ENCODE measurements around the gene MOV10.

MOV10 gene

DNA sequence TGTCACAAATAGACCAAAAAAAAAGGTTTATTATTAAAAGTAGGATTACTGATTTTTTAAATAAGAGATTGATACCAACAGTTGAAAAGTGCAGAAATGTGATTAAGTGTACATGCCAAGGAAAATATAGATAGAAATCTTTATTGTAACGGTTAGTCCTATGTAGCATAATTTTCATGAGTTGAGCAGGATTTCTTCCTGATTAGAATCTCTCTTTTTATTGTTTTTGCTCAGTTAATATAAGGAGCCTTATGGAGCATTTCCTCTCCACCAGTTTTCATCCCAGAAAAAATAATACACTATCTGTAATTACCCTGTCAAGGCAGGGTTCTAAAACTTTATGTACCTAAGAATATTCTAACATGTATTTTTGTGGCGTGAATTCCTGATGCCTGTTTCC lies 31.4 kb upstream of the MOV10 start:
- no peak for DNase-seq (ENCODE audit: insufficient read length, low spot score)
- no peak for FAIRE-seq
- TF ChIP-seq, protein P1, sequence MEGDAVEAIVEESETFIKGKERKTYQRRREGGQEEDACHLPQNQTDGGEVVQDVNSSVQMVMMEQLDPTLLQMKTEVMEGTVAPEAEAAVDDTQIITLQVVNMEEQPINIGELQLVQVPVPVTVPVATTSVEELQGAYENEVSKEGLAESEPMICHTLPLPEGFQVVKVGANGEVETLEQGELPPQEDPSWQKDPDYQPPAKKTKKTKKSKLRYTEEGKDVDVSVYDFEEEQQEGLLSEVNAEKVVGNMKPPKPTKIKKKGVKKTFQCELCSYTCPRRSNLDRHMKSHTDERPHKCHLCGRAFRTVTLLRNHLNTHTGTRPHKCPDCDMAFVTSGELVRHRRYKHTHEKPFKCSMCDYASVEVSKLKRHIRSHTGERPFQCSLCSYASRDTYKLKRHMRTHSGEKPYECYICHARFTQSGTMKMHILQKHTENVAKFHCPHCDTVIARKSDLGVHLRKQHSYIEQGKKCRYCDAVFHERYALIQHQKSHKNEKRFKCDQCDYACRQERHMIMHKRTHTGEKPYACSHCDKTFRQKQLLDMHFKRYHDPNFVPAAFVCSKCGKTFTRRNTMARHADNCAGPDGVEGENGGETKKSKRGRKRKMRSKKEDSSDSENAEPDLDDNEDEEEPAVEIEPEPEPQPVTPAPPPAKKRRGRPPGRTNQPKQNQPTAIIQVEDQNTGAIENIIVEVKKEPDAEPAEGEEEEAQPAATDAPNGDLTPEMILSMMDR (IDR thresholded peaks at IDR 0.05; ENCODE audit: insufficient read depth, missing control alignments): no peak

DNA sequence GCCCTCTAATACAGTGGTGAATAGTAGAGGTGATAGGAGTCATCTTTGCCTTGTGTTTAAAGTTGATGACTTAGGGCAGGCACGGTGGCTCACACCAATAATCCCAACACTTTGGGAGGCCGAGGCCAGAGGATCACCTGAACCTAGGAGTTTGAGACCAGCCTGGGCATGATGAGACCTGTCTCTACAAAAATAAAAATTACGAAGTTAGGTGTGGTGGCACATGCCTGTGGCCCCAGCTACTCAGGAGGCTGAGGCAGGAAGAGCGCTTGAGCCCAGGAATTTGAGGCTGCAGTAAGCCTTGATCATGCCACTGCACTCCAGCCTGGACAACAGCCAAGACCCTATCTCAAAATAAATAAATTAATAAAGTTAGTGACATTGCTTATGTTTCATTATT lies 28.2 kb upstream of the MOV10 start:
- DNase-seq (ENCODE audit: insufficient read length, low spot score): no peak
- no peak for FAIRE-seq
- TF ChIP-seq, protein P1 (IDR thresholded peaks at IDR 0.05; ENCODE audit: insufficient read depth, missing control alignments): no peak

DNA sequence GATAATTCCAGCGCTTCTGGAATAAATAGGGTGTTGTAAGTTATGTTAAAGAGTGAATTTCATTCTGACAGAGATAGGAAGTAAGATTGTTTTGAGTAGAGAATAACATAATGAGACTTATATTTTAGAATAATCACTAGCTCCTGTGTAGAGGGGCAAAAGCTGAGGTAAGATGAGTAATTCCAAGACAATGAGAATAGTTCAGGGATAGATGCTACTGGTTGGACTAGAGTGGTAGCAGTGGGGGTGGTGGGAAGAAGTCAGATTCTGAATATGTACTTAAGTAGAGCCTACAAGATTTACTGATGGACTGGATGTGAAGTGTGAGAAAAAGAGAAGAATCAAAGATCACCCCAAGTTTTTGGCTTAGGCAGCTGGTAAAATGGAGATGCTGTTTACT lies 23.3 kb upstream of the MOV10 start:
- TF ChIP-seq, protein P1 (IDR thresholded peaks at IDR 0.05; ENCODE audit: insufficient read depth, missing control alignments): no peak
- FAIRE-seq (no peak), DNase-seq (ENCODE audit: insufficient read length, low spot score) (no peak)

DNA sequence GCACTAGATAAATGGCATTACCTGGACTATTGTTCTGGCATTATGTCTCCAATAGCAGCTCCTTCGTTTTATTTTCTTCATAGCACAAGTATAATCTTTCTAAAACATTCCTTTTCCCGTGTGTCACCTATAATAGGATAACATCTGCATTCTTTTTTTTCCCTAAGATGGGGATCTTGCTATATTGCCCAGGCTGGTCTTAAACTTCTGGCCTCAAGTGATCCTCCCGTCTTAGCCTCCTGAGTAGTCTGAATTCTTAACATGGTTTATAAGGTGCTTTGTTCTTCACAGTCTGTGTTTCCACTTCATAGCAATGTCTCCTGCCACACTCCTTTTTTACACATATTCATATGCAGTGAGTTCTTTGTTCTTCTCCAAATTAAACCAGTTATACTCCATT lies 8.6 kb upstream of the MOV10 start:
- FAIRE-seq (no peak), DNase-seq (ENCODE audit: insufficient read length, low spot score) (no peak)
- TF ChIP-seq, protein P1 (IDR thresholded peaks at IDR 0.05; ENCODE audit: insufficient read depth, missing control alignments): no peak

DNA sequence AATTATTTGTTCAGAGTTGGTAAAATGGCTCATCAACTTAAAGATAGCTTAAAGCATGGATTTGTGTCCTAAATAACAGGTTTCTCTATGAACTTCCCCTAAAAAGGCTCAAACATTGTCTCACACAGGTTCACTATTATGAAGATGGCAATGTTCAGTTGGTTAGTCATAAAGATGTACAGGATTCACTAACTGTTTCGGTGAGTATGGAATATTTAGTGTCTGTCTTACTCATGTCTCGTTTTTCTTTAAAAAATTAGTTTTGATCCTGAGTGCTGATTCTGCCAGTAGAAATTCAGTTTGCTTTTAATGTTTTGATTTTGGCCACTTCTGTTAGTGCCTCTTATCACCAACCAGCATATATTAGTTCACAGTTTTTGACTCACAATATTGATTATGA lies 7.5 kb upstream of the MOV10 start:
- no peak for FAIRE-seq
- DNase-seq (ENCODE audit: insufficient read length, low spot score): no peak

DNA sequence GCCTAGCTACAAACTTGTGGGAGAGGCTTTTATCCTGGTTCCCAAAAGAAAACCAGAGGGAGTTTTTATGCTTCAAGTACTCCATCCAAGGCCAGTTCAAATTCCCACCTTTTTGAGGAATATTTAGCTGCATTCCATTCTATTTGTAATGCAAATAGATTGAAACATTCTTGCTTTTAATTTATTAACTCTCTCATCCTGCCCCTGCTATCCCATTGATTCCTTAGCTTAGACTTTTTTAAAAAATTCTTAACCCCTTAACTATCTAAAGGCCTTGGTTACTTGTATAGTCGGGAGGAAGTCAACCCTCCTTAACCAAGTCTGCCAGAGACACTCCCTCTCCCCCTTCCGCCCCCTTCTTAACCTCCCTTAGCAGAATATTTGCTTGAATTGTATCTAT lies 2.5 kb upstream of the MOV10 start:
- FAIRE-seq: no peak
- TF ChIP-seq, protein P1 (IDR thresholded peaks at IDR 0.05; ENCODE audit: insufficient read depth, missing control alignments): no peak

More for the DNA sequence above, 7.5 kb upstream of the MOV10 start:
- TF ChIP-seq, protein P1 (IDR thresholded peaks at IDR 0.05; ENCODE audit: insufficient read depth, missing control alignments): no peak

DNA sequence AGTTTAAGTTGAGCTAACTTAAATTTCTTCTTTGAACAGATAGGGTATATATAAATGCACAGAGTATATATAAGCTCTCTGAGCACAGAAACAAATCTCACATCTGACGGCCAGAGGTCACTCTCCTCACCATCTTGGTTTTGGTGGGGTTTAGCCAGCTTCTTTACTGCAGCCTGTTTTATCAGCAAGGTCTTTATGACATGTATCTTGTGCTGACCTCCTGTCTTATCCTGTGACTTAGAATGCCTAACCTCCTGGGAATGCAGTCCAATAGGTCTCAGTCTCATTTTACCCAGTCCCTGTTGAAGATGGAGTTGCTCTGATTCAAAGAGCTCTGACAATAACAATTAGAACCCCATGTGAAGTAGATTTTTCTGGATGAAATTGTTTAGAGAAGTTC lies 1.6 kb upstream of the MOV10 start:
- no peak for FAIRE-seq
- TF ChIP-seq, protein P1 (IDR thresholded peaks at IDR 0.05; ENCODE audit: insufficient read depth, missing control alignments): no peak
- no peak for DNase-seq (ENCODE audit: insufficient read length, low spot score)

More for the DNA sequence above, 2.5 kb upstream of the MOV10 start:
- no peak for DNase-seq (ENCODE audit: insufficient read length, low spot score)
